Panc1 (cell line): ENCODE measurements around the gene CAPN8. TPM values are rescaled to one million over a fixed set of nuclear protein-coding genes. Genes with fewer than 3 reads are reported as not detected.
A peak's percentile ranks its signal among the peaks of the same experiment; 100 is the strongest.

ENCODE experiments used
- ATAC-seq: fragments of 200-7000 bp; cut with Tn5 transposase; 2 replicates; pipeline ENCODE4 v1.9.1; 2020; ENCODE audit warnings: mild to moderate bottlenecking, moderate library complexity
- BruUV-seq: library from RNA; stranded (reverse); fragments of 400-500 nt; replicated peaks from 2 replicates; lab custom pipeline; 2021; lab: Mats Ljungman, UMichigan
- CTCF ChIA-PET: fragments of 300-600 bp; sonication (Branson Sonifier 250); formaldehyde crosslinking; loops from one replicate; lab custom pipeline; 2022; ENCODE audit warnings: antibody characterized with exemption; lab: Charles Lee
- POLR2A ChIA-PET: fragments of 300-600 bp; sonication (Branson Sonifier 250); formaldehyde crosslinking; loops from one replicate; lab custom pipeline; 2022; ENCODE audit warnings: antibody characterized with exemption; lab: Charles Lee
- DNase-seq: peaks from one replicate; pipeline ENCODE4 v3.0.0-alpha.2; 2010; ENCODE audit warnings: low read depth, low spot score
- H3K27ac ChIP-seq: 2 replicates; pipeline ENCODE4 v1.5.1; 2011; ENCODE audit warnings: mild to moderate bottlenecking, low read length, inconsistent platforms
- H3K27me3 ChIP-seq: fragments of 200-500 bp; sonication (Bioruptor generic); 2 replicates; pipeline ENCODE4 v1.6.0; 2014; ENCODE audit warnings: low read length, inconsistent platforms; ENCODE audit not compliant: control insufficient read depth, insufficient read depth
- H3K36me3 ChIP-seq: fragments of 200-500 bp; sonication (Bioruptor generic); 2 replicates; pipeline ENCODE4 v1.5.1; 2014; ENCODE audit warnings: inconsistent platforms, mild to moderate bottlenecking, low read length, moderate library complexity; ENCODE audit not compliant: control insufficient read depth, insufficient read depth
- H3K4me1 ChIP-seq: 2 replicates; pipeline ENCODE4 v1.5.1; 2011; ENCODE audit warnings: inconsistent platforms, mild to moderate bottlenecking, low read length, moderate library complexity; ENCODE audit not compliant: control insufficient read depth, insufficient read depth
- H3K4me3 ChIP-seq, 2 experiments: 2 replicates each; pipeline ENCODE4 v1.5.1; 2011 to 2012; ENCODE audit warnings: low read depth in 2 of 2, low read length in 2 of 2, mild to moderate bottlenecking in 2 of 2, inconsistent platforms in 1 of 2, moderate library complexity in 1 of 2
- H3K9me3 ChIP-seq: fragments of 200-500 bp; sonication (Bioruptor generic); 2 replicates; pipeline ENCODE4 v1.5.1; 2014; ENCODE audit warnings: low read depth, mild to moderate bottlenecking, inconsistent platforms, low read length, moderate library complexity; ENCODE audit not compliant: control insufficient read depth, insufficient read depth
- CTCF ChIP-seq: fragments of 450-650 bp; IDR thresholded peaks from 2 replicates; pipeline ENCODE4 v1.5.1; 2017; ENCODE audit warnings: mild to moderate bottlenecking
- POLR2AphosphoS5 ChIP-seq: IDR thresholded peaks from 2 replicates; pipeline ENCODE4 v1.6.1; 2012; ENCODE audit warnings: mild to moderate bottlenecking, low read depth, low read length, moderate library complexity
- REST ChIP-seq, 2 experiments: IDR thresholded peaks; 2 replicates each; pipeline ENCODE4 v1.6.1; 2011 to 2012; ENCODE audit warnings: low read depth in 2 of 2, control low read depth in 1 of 2, low read length in 1 of 2, mild to moderate bottlenecking in 1 of 2, moderate library complexity in 1 of 2; ENCODE audit not compliant: insufficient read depth in 1 of 2
- SIN3A ChIP-seq: IDR thresholded peaks from 2 replicates; pipeline ENCODE4 v1.6.1; 2012; ENCODE audit warnings: low read depth, mild to moderate bottlenecking, low read length, moderate library complexity, borderline replicate concordance; ENCODE audit not compliant: insufficient read depth
- TCF7L2 ChIP-seq: IDR thresholded peaks from 2 replicates; pipeline ENCODE4 v1.6.1; 2011; ENCODE audit warnings: mild to moderate bottlenecking, low read depth, low read length, inconsistent platforms
- in situ Hi-C: cut with HindIII; loops from 2 replicates; pipeline ENCODE4 v1.10.0; 2016; ENCODE audit warnings: low sequenced_read_pairs, low pct_unique_long_range_greater_than_20kb
- intact Hi-C: fragments of 100-400 bp; cut with micrococcal nuclease; formaldehyde crosslinking; loops from one replicate; pipeline ENCODE4 v1.10.0; 2022; ENCODE audit not compliant: unreplicated experiment
- total RNA-seq: library from RNA; stranded (reverse); gene quantifications from one replicate; pipeline ENCODE4 v1.2.1, GENCODE V29; 2021; ENCODE audit not compliant: unreplicated experiment

The CAPN8 gene
- total RNA-seq, 1 experiment from 2014 or later: 0.28 TPM

- intact Hi-C loops: no loop called here
Measured at GRCh38 chr1:223503348-223503747, 162.2 kb downstream of the CAPN8 start.

GRCh38 chr1:223500560-223501425 lies 164.7 kb downstream of the CAPN8 start:
- H3K27ac ChIP-seq: no peak overlapping the region
- ATAC-seq: peak; percentile 61; the same call in 1 of the 2 replicates

More at GRCh38 chr1:223503348-223503747, 162.2 kb downstream of the CAPN8 start:
- Histone ChIP-seq H3K36me3 (no peaks in the 10 kb centered on the region), H3K27ac (no peak overlapping the region), H3K4me3 (no peak overlapping the region), H3K4me1 (no peaks in the 10 kb centered on the region; the same call in 1 of the 2 replicates), H3K9me3 (no peaks in the 10 kb centered on the region), H3K27me3 (no peaks in the 10 kb centered on the region)
- ATAC-seq (no peak), DNase-seq (no peak)
- BruUV-seq: no TSS peak
- POLR2A ChIA-PET: no interaction called here
- CTCF ChIA-PET: no interaction called here
- in situ Hi-C loops: no loop called here
- no peak for TF ChIP-seq TCF7L2
- no peak for TF ChIP-seq SIN3A

More at GRCh38 chr1:223500560-223501425, 164.7 kb downstream of the CAPN8 start:
- H3K4me1 ChIP-seq: no peaks in the 10 kb centered on the region; the same call in 1 of the 2 replicates
- H3K9me3 ChIP-seq: no peaks in the 10 kb centered on the region
- intact Hi-C loops (loop anchor here (1.0 kb wide), 1 partner anchor 13 kb away; no protein-coding TSS in a partner anchor), in situ Hi-C loops (no loop called here)
- CTCF ChIA-PET: interaction anchor here (0.6 kb wide), 1 partner anchor 359 kb away, joined by 3 read pairs; no protein-coding TSS in a partner anchor
- H3K27me3 ChIP-seq: no peaks in the 10 kb centered on the region
- POLR2A ChIA-PET: no interaction called here
- no peaks in the 10 kb centered on the region for H3K36me3 ChIP-seq
- no TSS peak for BruUV-seq
- no peak overlapping the region for H3K4me3 ChIP-seq
- no peak for DNase-seq
- no peak for TF ChIP-seq SIN3A
- no peak for TF ChIP-seq POLR2AphosphoS5
- no peak for TF ChIP-seq REST (IDR thresholded peaks at IDR 0.05; ENCODE audit: insufficient read depth in 1 of 2, low read depth in 2 of 2, low read length in 1 of 2)
- no peak for TF ChIP-seq TCF7L2
- no peak for TF ChIP-seq CTCF
